HG02973 (cell line): ENCODE results near the gene ANKRD13D.

ENCODE experiments used
- ATAC-seq: cut with Tn5 transposase; IDR thresholded peaks from one replicate; pipeline ENCODE4 v1.9.1; 2021; ENCODE audit warnings: moderate library complexity; ENCODE audit not compliant: unreplicated experiment

Gene ANKRD13D

DNA sequence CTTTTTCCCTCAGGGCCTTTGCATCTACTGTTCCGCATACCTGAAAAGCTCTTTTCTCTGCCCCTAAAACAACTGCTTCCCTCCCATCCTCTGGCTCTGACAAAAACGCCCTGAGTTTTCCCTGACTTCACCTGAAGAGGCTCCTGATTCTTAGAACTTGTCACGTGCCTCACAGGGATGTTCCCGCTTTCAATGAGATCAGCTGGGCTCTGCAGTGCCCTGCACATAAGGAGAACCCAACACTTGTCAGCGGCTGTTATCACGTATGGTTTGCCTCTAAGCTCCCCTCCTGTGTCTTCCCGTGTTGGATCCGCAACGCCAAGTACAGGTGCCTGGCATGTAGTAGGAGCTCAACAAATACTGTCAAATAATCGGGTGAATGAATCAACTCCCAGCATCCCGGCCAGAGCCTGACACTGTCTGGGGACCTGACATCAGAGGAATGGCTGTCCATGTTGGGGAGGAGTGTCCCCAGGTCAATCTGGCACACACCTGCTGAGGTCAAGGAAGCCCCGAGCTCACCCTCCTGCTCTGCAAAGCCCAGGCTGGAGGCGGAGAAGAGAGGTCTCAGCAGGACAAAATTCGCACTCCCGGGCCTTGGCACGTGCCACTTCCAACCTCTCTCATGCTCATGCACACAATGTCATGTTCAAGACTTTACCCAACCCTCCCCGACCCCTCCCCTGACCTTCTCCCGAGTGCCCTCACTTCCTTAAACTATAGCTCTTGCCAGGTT lies 27.0 kb upstream of the ANKRD13D start:
- ATAC-seq: no peak

DNA sequence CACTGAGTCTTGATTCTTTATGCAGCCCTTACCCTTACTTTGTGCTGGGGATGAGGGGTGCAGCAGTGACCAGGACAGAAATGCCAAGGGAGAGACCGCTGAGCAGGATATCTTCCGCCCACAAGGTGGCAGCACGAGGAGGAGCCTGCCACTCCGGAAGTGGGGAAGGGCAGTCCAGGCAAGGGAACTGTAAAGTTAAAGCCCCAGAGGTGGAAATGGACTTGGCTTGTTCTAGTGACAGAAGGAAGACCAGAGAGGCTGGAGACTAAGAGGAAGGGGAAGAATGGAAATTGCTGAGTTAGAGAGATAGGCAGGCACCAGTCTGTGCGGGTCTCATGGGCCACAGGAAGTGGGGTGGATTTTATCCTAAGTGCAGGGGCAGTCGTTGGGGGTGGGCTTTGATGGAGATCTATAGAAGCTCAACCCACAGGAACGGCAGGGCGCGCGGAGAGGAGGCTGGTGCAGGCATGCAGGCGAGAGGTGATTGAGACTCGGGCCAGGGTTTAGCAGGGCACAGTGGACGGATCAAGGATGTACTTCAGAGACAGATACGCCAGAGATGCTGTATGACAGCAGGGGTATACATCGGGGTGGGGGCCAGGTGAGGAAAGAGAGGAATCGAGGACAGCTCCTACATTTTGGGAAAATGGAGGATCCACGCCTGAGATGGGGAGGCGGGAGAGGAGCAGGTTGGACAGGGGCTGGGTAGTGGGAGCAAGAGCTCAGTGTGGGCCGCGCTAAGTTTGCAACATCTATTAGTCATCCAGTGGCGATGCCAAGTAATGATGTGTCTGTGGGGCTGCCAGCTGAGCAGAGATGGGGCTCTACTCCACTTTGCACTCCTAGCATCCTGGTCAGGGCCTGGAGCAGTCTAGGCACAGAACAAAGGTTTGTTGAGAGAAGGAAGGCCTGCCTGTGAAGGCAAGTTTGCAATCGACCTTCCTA lies 26.1 kb upstream of the ANKRD13D start:
- ATAC-seq: no peak

DNA sequence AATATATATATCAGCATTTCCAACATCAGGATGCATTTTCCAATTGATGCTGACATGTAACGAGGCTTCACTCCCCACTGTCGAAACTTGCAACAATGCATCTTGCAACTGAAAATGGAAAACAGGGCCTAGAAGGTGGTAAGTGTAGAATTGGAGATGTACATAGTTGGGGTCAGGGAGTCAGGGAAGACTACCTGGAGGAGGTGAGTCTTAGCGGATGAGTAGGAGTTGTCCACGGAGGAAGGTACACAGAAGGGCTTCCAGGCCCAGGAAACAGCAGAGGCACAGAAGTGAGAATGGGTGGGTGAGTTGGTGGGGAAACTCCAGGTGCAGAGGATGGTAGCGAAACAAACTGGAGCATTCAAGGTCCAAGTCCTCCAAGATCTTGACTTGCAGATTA lies 24.8 kb upstream of the ANKRD13D start:
- no peak for ATAC-seq

DNA sequence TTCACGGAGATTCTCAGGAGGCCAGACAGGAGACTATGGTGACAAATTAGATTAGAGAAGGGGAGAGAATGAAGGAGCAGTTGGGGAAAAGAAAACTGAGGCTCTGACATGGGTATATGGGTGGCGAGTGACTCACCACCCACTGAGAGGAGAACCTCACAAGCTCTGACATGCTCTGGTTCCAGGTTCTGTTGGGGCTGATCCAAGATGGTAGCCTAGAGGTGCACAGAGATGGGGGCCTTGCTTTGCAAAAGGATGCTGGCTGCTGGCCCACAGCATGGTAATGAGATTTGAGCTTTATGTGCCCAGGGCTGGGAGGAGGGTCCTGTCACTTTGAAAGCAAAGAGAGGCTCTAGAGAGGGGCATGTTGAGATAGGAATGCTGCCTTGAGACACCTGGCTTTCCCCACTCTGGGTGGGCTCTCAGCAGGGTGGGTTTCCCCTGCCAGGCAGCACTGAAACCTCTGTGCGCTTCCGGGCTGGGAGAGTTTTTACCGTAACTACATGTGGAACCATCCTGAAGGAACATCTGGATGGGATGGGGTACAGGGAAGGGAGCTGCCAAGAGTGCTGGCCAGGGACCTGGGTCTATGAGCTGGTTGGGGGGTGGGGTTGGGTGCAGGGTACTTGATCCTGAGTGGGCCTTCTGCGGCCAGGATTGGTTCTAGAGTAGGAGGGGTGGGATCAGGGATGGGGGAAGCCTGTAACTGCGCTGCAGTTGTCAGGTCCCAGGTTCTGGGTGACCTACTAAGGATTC lies 24.0 kb upstream of the ANKRD13D start:
- no peak for ATAC-seq

DNA sequence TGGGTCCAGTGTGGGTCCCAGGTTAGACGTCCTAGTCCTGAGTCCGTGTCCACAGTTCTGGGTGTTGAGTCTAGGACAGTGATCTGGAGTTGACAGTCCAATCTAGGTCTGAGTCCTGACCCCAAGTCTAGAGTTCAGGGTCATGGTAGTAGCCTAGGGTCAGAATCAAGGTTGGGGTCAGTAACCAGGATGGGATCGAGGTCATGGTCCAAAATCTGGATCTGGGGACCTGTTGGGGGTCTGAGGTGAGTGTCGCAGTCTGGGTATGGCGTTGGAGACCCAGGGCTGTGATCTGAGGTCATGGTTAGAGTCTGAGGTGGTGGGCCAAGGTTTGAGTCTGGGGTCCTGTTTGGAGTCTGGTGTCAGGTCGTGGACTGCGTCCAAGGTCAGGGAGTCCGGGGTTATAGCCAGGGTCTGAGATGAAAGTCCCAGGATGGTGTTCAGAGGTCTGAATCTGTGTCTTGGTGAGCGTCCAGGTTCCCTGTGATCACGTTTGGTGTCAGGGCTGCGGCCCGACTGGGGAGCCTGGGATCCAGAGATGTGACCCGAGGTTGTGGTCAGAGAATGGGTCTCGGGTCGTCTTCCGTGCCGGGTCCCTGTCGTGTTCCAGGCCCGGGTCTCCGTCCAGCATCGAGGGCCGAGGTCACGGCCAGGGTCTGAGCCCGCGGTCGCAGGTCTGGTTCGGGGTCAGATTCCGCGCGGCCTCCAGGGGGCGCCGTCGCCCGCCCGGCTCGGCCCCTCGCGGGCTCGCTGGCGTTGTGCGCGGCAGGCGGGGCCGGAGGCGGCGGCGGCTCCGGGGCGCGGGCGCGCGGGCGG lies 23.3 kb upstream of the ANKRD13D start:
- peak; percentile 43 for ATAC-seq

DNA sequence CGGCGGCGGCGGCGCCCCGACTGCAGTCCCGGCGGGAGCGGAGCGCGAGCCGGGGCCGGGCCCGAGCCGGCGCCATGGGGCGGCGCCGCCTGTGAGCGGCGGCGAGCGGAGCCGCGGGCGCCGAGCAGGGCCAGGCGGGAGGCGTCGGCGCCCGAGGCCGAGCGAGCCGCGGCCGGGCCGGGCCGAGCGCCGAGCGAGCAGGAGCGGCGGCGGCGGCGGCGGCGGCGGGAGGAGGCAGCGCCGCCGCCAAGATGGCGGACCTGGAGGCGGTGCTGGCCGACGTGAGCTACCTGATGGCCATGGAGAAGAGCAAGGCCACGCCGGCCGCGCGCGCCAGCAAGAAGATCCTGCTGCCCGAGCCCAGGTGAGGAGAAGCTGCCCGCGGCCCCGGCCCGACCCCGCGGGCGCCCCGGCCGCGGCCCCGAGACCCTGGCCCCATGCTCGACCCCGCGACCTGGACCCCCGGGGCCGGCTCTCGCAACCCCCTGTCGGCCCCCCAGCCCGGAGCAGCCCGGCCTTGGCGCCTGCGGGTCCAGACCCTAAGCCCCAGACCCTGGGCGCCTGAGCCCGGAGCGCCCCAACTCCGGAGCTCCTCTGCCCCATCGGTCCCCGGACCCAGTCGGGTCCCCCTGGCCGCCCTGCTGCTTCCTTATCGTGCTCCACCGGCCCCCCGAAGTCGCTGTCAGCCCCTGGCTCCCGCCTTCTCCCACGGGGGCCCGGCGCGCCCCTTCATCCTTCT lies 22.5 kb upstream of the ANKRD13D start, which contains the start of gene GRK2:
GRK2 (plus strand) TSS at position 25 of the 739 bp plus-strand sequence; CDS start at position 252, 227 bp downstream.
- no peak for ATAC-seq

DNA sequence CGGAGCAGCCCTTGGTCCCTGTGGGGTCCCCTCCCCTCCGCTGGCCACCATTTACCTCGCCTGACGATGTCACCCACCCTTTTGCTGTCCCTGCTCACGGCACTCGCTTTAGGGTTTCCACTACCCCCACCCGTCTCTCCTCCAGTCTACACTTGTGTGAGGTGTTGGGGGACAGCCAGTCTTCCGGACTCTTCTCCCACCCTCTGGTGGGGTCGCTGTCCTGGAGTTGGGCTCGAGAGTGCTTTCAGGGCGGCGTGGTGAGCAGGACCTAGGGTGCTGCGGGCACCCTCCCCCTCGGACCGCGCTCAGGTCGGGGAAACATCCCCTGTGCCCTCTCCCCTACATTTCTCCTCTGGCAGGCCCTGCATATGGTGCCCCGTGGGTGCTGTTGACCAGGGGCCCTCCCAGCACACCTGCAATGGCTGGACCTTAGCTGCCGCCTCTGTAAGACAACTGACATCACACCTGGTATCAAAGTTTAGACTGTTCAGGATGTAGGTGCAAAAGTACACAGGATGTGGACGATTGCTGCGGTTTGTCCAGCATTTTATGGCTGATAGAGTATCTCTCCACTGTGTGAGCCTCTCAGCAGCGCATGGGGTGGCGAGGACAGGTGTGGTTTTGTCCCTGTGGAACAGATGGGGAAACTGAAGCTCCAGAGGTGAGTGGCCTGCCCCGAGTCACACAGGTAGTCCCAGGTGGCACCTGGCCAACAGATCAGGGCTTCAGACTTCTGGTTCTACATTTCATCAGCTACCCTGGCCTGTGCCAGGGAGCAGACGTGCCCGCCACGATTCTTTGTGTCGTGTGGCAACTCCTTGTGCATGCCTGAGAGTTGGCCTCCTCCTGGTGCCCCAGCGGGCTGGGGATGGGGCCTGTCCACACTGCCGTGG lies 21.7 kb upstream of the ANKRD13D start:
- no peak for ATAC-seq

DNA sequence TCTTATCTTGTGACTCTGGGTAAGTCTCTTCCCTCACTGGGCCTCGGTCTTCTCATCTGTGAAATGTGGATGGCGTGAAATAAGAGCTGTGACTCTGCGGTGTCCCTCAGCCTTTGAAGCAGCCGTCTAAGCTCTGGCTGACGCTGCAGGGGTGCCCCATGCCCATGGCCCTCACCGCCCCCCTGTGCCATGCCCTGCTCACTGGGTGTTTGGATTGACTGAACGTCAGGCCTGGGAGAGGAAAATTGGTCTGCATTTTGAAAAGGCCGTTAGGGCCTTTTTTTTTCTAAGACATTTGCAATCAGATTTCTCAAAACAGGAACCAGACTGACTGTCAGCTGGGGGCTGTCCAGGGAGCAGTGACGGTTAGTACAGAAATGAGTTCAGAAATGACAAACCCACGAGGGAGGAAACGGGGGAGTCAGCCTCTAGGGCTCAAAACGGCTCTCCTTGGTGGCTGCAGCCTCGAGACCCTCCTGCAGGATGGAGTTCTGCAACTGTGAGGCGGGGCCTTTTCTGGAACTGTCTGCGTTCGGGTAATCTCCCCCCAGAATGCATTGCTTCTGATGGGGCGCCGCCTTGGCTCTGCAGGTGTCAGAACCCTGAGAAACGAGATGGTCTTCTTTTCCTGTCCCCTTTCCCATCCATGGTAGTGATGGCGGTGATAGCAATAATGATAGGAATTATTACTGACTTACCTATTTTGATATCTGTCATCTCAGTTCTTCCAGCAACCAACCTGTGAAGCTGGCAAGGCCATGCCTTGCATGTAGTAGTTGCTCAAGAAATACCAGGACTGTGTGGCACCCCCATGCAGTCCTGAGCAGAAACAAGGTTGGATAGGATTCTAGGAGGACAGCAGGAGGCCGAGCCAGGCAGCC lies 20.8 kb upstream of the ANKRD13D start:
- ATAC-seq: no peak

DNA sequence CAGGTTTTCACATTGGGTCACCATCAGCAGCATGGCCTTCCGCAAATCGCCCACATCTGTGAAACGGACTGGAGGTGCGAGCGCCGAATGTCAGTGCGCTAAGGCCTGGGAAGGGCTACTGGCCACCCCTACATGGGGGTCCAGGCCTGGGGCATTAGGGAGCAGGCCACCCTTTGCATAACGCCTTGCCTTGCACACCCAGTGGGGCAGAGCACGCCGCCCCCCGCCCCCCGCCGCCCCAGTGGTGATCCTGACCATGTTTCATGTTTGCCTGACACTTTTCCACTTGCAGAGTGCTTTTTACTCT lies 20.2 kb upstream of the ANKRD13D start:
- no peak for ATAC-seq

DNA sequence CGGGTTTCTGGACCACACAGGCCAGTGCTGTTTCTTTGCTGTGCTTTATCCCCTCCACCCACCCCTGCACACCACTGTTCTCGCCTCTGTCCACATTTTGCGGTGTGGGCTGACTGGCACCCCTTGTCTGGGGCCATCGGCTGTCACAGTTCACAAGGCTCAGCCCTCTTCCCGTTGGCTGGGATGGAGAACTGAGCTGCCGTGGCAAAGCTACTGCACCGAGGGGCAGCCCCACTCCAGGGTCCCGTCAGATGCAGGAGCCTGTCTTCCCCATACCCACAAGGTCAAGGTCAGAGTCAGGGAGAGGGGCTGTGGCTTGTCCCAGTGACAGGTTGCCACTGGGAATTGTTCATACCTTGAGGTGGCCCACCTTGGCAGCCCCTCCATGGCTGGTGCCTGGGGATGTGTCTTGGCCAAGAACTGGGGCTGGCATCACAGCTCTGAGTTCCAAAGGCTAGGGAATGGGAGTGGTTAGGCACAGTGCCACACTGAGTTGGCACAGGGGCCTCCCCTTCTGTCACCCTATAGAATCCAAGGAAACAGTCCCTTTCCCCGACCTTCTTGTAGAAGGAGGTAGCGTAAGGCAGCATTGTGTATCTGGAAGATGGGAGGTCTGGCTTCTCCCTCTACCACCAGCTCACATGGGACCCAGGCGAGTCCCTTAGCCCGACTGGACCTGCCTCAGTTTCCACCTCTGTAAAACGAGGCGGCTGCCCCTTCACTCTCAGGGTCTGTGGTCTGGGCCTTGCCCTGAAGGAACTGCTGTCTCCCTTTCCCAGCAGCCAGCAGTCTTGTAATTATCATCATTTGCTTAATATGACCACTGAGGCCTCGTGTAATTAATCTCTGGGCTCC lies 19.5 kb upstream of the ANKRD13D start:
- ATAC-seq: no peak

DNA sequence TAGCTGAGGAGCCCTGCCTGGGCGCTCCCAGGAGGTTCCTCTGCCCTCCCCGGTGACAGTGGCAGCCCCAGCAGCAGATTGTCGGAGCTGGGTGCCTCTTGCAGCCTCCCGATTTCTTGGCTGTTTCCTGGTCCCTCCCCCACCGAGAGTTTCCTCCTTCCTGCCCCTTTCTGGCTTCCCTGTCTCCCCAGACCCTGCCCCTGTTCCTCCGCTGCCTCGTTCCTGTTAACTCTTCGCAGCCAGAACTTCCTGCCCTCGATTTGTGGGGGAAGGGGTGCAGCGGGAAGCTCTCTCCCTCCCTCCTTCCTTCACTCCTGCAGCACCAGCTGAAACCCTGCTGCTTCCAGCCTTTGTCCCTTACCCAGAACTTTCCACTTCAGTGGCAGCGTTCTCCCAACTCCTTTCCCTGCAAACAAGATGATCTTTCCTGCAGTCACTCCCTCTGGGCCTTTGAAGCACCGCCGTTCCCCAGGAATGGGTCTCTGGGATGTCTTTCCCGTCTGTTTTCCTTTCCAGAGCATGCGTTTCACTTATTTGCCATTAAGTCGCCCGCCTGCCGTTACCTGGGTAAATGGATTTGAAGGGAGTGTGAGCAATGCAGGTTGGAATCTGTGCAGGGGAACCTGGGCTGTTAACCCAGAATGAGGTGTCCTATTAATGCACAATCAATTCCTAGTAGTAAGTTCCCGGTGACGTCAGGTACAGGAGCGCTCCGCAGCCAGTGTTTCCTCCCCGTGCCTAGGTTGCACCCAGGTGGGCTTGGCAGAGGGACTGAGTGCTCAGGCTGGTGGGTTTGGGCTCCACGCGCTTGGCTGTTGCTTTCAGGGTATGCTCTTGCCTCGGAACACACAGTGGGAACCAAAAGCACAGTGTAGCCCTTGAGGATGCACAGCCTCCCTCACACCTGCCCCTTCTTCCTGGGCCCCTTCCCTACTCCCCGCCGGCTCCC lies 18.6 kb upstream of the ANKRD13D start:
- no peak for ATAC-seq

DNA sequence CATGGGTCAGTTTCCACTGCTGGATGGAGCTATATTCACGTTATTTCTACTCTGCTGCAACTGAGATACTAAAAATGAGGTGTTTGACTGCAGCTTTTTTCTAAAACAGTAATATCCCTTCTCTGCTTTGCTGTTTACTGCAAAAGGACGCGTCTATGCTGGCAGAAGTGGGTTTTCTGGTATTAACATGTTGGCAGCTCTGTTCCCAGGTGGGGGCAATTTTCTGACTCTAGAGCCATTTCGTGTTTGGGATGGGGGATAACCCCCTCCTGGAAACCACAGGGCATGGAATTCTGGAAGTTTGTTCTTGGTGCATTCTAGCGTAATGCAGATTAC lies 17.9 kb upstream of the ANKRD13D start:
- ATAC-seq: no peak

DNA sequence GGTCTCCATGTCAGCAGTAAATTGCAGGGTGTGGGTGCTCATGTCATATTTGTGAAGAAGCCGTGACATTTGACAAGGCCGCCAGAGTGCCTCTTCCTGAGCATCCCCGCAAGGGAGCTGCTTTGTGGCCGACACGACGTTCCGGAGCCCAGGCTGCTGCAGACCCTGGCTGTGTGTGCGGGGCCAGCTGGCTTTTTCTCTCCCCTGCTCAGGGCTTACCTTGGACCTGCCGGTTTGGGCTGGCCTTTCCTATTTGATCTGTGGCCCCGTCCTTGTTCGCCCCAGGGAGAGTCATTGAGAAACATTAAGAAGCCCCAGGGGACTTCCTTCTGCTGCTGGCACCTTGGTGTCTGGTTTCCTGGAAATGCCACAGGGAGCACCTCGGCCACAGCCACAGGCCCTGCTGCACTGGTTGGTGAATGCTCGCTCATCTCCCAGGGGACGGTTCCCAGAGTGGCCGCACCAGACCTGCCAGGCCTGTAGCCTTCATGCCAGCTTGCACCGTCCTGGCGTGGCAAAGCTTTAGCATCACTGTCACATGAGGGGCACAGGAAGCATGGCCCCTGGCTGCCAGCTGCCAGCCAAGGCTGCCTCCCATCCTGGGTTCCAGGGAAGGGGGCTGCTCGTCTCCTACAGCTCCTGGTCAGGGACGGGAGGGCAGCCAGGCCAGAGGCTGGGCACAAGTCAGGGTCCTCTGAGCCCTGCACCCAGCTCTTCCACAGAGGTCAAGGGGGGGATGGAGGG lies 17.4 kb upstream of the ANKRD13D start:
- no peak for ATAC-seq

DNA sequence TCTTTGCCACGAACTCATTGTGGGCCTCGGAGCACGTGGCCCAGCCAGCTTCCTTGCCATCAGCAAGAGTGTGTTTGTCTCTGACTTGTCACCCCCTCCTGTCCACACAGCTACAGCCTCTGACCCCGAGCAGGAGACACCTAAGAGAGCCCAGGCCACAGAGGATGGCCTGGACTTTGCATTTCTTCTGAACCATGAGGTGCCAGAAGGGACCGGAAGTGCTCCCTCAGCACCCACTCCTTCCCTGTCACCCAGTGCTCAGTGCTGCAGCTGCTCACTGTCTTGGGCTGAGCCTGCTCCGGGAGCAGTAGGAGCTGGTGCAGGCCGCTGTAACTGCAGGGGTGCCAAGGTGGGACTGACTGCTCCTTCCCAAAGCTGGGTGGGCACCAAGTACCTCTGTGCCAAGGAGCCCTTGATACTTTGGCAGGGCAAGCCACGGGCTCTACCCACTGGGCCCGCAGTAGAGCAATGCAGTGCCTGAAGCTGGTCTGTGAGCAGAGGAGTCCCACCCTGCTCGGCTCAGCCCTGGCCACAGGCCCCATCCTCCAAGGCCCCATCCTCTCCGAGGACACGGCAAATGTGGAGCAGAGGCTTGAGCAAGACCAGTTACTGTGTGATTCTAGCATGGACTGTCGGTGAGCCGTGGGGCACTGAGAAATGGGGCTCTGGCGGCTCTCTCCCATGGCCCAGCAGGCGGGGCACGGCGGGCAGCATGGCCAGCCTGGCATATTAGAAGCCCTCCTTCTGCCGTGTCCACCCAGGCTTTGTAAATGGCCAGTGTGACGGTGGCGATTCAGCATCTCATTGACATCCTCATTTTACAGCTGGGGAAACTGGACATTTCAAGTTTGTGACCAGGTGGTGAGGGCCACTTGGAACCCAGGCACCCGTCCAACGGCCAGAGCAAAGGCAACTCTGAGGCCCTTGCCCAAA lies 16.5 kb upstream of the ANKRD13D start:
- ATAC-seq: no peak
